Skeletal muscle satellite cell (primary cell): ENCODE measurements around the gene MAP2K3.
"Not testable (repeated sequence)": the region's sequence is repeated elsewhere in the genome, so short reads cannot be mapped to it uniquely, and the experiment has no call there.

ENCODE experiments used
- H3K27me3 ChIP-seq: 2 replicates; pipeline ENCODE4 v1.7.0; 2013; ENCODE audit warnings: low read length; ENCODE audit not compliant: control insufficient read depth, insufficient read depth
- H3K36me3 ChIP-seq: 2 replicates; pipeline ENCODE4 v1.7.0; 2013; ENCODE audit warnings: mild to moderate bottlenecking, control low read depth, low read length; ENCODE audit not compliant: insufficient read depth
- H3K4me1 ChIP-seq: 2 replicates; pipeline ENCODE4 v1.7.0; 2013; ENCODE audit warnings: low read length; ENCODE audit not compliant: control insufficient read depth, insufficient read depth
- H3K4me2 ChIP-seq: 2 replicates; pipeline ENCODE4 v1.7.0; 2013; ENCODE audit warnings: mild to moderate bottlenecking, low read length
- H3K4me3 ChIP-seq: 2 replicates; pipeline ENCODE4 v1.7.0; 2013; ENCODE audit warnings: low read length
- H3K9ac ChIP-seq: 2 replicates; pipeline ENCODE4 v1.7.0; 2013; ENCODE audit warnings: mild to moderate bottlenecking, low read depth, low read length, moderate library complexity
- H3K9me3 ChIP-seq: replicated peaks from 2 replicates; pipeline ENCODE4 v1.7.0; 2013; ENCODE audit warnings: mild to moderate bottlenecking, control low read depth, low read length

Gene MAP2K3

DNA sequence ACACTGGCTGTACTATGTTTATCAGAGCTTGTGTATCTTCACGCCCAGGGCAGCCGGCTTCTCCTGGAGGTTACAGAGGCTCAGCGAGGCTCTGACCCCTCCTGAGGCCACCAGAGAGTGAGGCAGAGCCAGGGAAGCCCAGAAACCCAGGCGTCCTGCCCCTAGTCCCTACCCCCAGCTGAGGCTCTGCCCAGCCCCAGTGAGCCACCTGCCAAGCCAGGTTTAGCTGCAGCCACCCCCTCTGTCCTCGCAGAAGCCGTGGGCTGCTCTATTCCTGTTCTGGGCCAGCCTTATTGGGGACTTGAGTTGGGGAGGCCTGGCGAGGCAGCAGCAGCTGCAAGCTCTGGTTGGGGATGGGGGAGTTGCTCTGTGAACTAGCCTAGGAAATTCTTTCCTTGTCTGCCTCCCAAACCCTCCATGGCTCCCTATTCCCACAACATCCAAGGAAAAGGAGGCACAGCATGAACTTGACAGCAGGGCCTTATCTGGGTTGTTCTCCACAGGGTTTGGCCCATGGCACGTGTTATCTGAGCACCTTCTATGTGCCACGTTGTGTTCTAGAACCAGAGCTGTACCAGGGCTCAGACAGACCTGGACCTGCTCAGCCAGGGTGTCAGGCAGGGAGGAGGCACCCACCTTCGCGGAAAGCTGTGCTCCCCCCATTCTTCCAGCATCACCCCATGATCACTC lies 35.3 kb downstream of the MAP2K3 start:
- H3K9me3 ChIP-seq, H3K9ac ChIP-seq, H3K4me3 ChIP-seq, H3K4me1 ChIP-seq, H3K36me3 ChIP-seq, H3K4me2 ChIP-seq: not testable (repeated sequence)
- H3K27me3 ChIP-seq = peaks cover 11% of the 10 kb centered on the region

DNA sequence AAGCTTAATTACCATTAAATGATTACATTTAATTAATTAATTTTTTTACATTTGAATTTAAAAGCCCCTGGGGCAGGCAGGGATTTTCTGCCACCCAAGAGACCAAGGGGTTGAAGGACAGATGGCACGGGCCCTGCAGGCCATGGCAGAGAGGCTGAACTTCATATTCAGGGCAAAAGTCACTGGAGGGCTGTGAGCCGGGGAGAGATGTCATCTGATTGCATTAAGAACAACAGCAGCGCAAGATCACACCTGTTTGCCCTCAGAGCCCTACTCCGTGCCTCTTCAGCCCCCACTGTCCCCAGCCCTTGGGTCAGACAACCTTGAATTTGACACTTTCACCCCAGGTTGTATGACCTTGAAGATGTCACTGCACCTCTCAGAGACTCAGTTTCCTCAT lies 35.9 kb downstream of the MAP2K3 start:
- H3K9me3 ChIP-seq, H3K9ac ChIP-seq, H3K4me3 ChIP-seq, H3K4me2 ChIP-seq, H3K4me1 ChIP-seq, H3K36me3 ChIP-seq: not testable (repeated sequence)
- peaks cover 11% of the 10 kb centered on the region for H3K27me3 ChIP-seq

GRCh38 chr17:21321061-21321460 lies 36.5 kb downstream of the MAP2K3 start:
- not testable (repeated sequence) for H3K9me3 ChIP-seq

DNA sequence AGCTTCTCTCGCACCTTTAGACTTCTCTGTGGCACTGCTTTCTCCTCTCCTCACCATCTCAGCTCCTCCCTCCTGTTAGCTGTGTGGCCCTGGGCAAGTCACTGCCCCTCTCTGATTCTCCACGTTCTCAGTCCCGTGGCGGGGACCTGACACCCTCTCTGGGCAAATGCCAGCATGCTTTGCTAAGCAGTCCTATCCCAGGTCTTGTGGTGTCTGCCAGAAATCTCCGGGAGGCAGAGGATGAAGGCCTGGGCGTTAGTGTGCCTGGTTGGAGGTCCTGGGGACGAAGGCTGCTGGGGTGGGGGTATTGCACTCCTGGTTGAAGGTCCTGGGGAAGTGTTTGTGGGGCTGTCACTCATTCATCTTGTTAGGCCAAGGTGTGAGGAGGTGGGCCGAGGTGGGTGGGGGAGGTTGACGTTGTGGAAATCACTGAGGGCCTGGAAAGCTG lies 37.3 kb downstream of the MAP2K3 start:
- H3K27me3 ChIP-seq = peaks cover 11% of the 10 kb centered on the region

More at GRCh38 chr17:21321061-21321460, 36.5 kb downstream of the MAP2K3 start:
- H3K4me3 ChIP-seq, H3K36me3 ChIP-seq, H3K4me1 ChIP-seq, H3K4me2 ChIP-seq, H3K9ac ChIP-seq: not testable (repeated sequence)
- H3K27me3 ChIP-seq = peaks cover 11% of the 10 kb centered on the region

DNA sequence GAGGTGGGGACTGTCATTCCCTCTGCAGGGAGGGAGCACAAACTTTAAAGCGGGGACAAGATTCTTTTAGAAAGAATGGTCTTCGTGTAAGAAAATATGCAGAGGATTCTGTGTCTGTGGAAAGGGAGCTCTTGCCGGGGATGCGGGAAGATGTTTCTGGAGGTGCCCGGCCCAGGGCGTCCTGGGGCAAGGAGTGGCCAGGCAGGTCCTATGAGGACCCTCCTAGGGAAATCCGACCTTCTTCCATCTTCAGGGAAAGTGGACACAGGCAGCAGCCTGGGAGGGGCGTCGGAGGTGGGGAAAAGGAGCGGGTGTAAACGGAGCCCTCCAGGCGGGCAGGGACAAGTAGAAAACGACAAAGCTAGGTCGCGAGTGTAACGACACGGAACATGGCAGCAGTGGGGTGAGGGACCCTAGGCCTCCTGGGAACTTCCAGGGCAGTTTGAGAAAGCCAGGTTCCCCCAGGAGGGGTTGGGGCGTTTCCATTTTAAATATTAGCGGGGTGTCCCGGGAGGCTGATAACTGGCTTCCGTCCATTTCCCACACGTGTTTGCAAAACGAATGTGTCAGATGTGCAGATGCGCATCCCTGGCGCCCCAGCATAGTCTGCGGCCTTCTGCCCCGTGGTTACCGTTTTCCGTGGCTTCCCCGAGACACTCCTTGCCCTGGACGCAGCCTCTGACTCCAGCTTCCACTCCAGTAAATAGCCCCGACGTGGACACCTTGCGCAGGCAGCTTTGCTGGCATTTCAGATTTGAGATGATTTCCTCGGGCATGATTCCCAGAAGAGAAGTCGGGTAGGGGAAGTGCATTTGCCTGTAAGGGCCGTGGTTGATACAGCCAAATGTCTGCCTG lies 39.0 kb downstream of the MAP2K3 start:
- H3K4me1 ChIP-seq, H3K9ac ChIP-seq, H3K9me3 ChIP-seq, H3K36me3 ChIP-seq: not testable (repeated sequence)
- H3K4me2 ChIP-seq = peak overlapping the region; percentile 89
- H3K27me3 ChIP-seq = peaks cover 11% of the 10 kb centered on the region
- peak overlapping the region; percentile 71 for H3K4me3 ChIP-seq

More for the DNA sequence above, 37.3 kb downstream of the MAP2K3 start:
- H3K4me3 ChIP-seq, H3K36me3 ChIP-seq, H3K4me2 ChIP-seq, H3K4me1 ChIP-seq, H3K9ac ChIP-seq, H3K9me3 ChIP-seq: not testable (repeated sequence)

GRCh38 chr17:21324741-21325140 lies 40.2 kb downstream of the MAP2K3 start:
- H3K4me3 ChIP-seq, H3K4me2 ChIP-seq, H3K4me1 ChIP-seq, H3K9ac ChIP-seq, H3K9me3 ChIP-seq, H3K36me3 ChIP-seq: not testable (repeated sequence)
- H3K27me3 ChIP-seq = peaks cover 11% of the 10 kb centered on the region

DNA sequence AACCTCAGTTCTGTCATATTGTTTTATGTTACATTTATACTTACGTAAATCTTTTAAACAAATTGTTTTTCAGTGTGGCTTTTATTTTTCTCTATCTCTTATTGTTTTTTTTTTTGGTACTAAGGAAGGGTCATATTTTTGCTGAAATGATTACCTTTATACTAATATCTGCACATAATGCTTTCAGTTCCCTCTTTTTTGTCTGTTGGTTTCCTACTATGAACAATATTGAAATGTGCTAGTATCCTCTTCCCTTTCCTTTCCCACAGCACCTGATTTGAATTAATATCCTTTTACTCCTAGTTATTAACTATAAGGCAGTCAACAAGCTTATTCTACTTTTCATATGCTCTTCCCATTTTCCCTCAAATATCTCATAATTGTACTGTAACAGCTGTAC lies 43.4 kb downstream of the MAP2K3 start:
- H3K9ac ChIP-seq, H3K4me3 ChIP-seq, H3K36me3 ChIP-seq, H3K4me1 ChIP-seq, H3K4me2 ChIP-seq, H3K9me3 ChIP-seq: not testable (repeated sequence)
- peaks cover 11% of the 10 kb centered on the region for H3K27me3 ChIP-seq

GRCh38 chr17:21328778-21329177 lies 44.3 kb downstream of the MAP2K3 start:
- not testable (repeated sequence) for H3K4me1 ChIP-seq, H3K9ac ChIP-seq, H3K27me3 ChIP-seq, H3K4me3 ChIP-seq, H3K4me2 ChIP-seq, H3K9me3 ChIP-seq, H3K36me3 ChIP-seq

DNA sequence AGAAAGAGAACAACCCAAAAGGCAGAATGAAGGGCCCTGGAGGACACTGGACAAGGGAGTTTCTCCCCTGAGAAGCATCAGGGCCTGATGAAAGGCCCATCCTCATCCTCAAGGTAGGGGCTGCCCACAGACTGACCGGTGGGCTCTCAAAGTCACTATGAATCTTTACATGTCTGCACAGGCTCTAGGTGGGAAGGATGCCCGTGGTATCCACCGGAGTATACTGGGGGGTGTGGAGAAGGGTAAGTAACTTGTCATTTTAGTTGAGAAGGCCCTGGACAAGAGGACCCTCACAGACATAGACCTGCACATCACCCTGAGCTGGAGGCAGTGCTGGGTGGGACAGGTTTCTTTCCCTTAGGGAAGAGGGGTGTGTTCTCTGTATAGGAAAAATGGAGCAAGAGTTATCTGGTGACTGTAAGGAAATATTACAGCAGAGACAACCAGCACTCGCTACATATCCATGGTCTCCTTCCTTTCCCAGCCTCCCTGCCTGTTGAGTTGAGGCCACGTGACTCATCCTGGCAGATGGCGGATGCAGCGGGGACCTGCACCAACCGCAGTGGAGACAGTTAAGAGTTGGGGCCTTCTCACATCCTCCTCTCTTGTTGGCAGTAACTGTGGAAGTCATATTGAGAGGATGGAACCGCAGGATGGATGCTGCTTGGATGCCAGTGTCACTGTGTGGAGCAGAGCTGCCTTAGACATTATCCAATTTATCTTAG lies 46.1 kb downstream of the MAP2K3 start:
- H3K4me1 ChIP-seq = no peaks in the 10 kb centered on the region
- no peak overlapping the region for H3K9ac ChIP-seq
- H3K4me3 ChIP-seq = no peak overlapping the region
- H3K27me3 ChIP-seq = no peaks in the 10 kb centered on the region
- H3K4me2 ChIP-seq = no peak overlapping the region
- peaks cover 4% of the 10 kb centered on the region for H3K9me3 ChIP-seq
- no peaks in the 10 kb centered on the region for H3K36me3 ChIP-seq

GRCh38 chr17:21336541-21337294 lies 52.2 kb downstream of the MAP2K3 start:
- H3K4me2 ChIP-seq, H3K4me1 ChIP-seq, H3K4me3 ChIP-seq, H3K9me3 ChIP-seq, H3K36me3 ChIP-seq, H3K9ac ChIP-seq, H3K27me3 ChIP-seq: not testable (repeated sequence)

DNA sequence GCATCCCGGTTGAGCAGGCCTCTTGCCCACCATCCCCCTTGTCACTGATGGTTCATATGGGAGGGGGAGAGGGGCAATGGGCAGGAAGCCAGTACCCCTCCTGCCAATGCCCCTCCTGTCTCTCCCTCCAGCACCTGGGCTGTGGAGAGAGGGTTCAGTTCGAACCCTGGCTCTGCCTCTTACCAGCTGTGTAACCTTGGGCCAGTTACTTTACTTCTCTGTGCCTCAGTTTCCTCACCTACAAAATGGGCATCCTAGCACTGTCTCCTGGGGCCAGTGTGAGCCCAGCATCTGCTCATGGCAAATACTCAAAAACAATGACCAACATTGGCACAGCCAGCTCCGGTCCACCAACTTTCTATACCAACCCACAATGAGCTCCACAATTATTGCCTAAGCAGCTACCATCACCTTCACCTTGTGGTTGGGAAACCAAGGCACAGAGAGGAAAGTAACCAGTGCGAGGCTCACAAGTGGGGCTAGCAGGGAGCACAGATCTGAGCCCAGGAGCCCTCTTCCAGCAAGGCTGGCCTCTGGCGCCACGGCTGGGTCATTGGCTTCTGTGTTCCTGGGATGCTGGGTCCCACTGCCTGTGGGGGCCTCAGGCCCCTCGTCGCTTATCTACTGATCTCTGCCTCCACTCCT lies 53.6 kb downstream of the MAP2K3 start:
- H3K27me3 ChIP-seq, H3K4me1 ChIP-seq, H3K4me3 ChIP-seq, H3K4me2 ChIP-seq, H3K9me3 ChIP-seq, H3K36me3 ChIP-seq, H3K9ac ChIP-seq: not testable (repeated sequence)
